Prostate gland (tissue), 2 donors: ENCODE data around the gene BCAM.

Experiments
- CTCF ChIP-seq, 4 experiments: fragments of 200-600 bp in 2 of 4; fragments of 450-650 bp in 2 of 4; sonication (generic) in 2 of 4; IDR thresholded peaks; 1 replicate in 3 of 4; 2 replicates in 1 of 4; pipeline ENCODE4 v1.5.1; 2016 to 2019; ENCODE audit warnings: antibody characterized with exemption in 4 of 4, mild to moderate bottlenecking in 2 of 4, moderate library complexity in 2 of 4
- POLR2AphosphoS5 ChIP-seq: sonication (generic); formaldehyde crosslinking; IDR thresholded peaks from one replicate; pipeline ENCODE4 v1.6.1; 2017; ENCODE audit warnings: antibody characterized with exemption

GRCh38 chr19:44808463-44809371 is at the start of gene BCAM:
- TF ChIP-seq CTCF (IDR thresholded peaks at IDR 0.05), result peak in 1 of 4 experiments; percentile 8
- peak; percentile 49 for TF ChIP-seq POLR2AphosphoS5
